Measurements from ENCODE around the gene DCLRE1C.

DNA sequence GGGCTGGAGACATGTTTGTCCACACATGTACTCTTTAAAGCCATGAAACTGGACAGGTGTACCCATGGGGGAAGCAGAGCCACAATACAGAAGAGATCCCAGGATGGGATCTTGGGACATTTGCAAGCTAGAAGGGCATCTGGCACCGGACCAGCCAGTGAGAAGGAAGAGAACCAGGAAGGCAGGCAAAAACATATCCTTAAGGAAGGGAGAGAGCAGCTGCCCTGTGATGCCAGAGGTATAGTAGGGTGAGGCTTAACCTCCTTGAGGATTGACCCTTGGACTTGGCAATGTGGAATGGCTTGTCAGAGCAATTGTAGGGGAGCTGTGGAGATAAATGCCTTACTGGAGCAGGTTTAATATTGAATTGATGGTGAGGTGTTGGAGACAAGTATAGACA, 93.1 kb downstream of the DCLRE1C start:
- TF ChIP-seq, protein P1, sequence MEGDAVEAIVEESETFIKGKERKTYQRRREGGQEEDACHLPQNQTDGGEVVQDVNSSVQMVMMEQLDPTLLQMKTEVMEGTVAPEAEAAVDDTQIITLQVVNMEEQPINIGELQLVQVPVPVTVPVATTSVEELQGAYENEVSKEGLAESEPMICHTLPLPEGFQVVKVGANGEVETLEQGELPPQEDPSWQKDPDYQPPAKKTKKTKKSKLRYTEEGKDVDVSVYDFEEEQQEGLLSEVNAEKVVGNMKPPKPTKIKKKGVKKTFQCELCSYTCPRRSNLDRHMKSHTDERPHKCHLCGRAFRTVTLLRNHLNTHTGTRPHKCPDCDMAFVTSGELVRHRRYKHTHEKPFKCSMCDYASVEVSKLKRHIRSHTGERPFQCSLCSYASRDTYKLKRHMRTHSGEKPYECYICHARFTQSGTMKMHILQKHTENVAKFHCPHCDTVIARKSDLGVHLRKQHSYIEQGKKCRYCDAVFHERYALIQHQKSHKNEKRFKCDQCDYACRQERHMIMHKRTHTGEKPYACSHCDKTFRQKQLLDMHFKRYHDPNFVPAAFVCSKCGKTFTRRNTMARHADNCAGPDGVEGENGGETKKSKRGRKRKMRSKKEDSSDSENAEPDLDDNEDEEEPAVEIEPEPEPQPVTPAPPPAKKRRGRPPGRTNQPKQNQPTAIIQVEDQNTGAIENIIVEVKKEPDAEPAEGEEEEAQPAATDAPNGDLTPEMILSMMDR (IDR thresholded peaks at IDR 0.05): no peak
- TF ChIP-seq EZH2 (IDR thresholded peaks at IDR 0.05; ENCODE audit: borderline replicate concordance, insufficient read depth, low read depth, low read length, poor library complexity, severe bottlenecking): no peak

Data from B cell (primary cell).